Neuron (in vitro differentiated cells): ENCODE results near the gene TMEM154.

Experiments used
- H2AFZ ChIP-seq: one replicate; pipeline ENCODE4 v1.6.1; 2013; ENCODE audit warnings: low read depth, mild to moderate bottlenecking, inconsistent platforms, low read length, moderate library complexity
- H3K27me3 ChIP-seq: one replicate; pipeline ENCODE4 v1.6.1; 2013; ENCODE audit warnings: low read length; ENCODE audit not compliant: insufficient read depth
- H3K36me3 ChIP-seq: one replicate; pipeline ENCODE4 v1.6.1; 2013; ENCODE audit warnings: low read length; ENCODE audit not compliant: insufficient read depth
- H3K4me1 ChIP-seq: one replicate; pipeline ENCODE4 v1.6.1; 2013; ENCODE audit warnings: low read length; ENCODE audit not compliant: insufficient read depth
- H3K4me3 ChIP-seq: 2 replicates; pipeline ENCODE4 v1.5.1; 2013; ENCODE audit warnings: mild to moderate bottlenecking, low read length, moderate library complexity
- H3K9me3 ChIP-seq: one replicate; pipeline ENCODE4 v1.6.1; 2013; ENCODE audit warnings: low read length

Gene TMEM154, protein sequence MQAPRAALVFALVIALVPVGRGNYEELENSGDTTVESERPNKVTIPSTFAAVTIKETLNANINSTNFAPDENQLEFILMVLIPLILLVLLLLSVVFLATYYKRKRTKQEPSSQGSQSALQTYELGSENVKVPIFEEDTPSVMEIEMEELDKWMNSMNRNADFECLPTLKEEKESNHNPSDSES

DNA sequence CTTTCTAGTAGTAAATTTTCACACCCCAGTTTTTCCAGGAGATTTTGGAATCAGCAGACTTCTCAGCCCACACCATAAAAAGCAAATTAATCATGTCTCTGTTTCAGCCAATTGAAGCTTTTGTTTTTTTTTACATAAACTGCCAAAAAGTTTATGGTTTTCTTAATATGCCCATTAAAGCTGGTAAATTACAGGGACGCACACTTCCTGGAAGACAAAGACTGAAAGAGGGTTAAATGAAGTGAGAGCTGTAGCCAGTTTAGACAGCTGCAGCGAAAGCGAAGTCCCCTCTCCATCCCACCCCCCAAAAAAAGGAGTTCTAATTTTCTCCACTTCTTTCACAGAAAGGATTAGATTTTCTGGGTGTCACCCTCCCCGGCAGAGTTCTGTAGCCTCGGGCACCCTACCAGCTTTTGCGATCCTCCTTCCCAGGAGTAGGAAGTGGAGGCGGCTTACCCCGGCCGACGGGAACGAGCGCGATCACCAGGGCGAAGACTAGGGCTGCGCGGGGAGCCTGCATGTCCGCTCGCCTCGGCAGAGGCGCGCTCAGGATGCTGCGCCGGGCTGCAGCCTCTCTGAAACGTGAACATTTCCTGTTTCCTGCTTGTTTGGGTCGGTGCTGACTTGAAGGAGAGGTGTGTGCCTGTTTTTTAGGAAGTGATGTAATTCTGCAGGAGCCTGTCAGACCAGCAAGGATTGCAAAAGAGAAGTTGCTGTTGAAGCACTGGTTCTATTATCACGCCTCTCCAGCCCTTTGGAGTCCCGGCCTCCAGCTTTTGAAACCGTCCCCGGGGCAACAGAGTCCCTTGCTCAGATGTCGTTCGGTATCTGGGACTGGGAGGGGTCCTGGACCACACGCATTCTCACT is at the start of gene TMEM154:
TSS of gene TMEM154 (minus strand) at position 584 of the 868 bp plus-strand sequence. CDS start at position 520, 64 bp downstream.
- Histone ChIP-seq H3K4me1 (peaks cover 4% of the 10 kb centered on the region), H3K27me3 (peaks cover 55% of the 10 kb centered on the region), H3K36me3 (no peaks in the 10 kb centered on the region), H3K9me3 (no peaks in the 10 kb centered on the region), H3K4me3 (peak within 1 kb of the TSS; percentile 54), H2AFZ (peak within 1 kb of the TSS; percentile 88)

DNA sequence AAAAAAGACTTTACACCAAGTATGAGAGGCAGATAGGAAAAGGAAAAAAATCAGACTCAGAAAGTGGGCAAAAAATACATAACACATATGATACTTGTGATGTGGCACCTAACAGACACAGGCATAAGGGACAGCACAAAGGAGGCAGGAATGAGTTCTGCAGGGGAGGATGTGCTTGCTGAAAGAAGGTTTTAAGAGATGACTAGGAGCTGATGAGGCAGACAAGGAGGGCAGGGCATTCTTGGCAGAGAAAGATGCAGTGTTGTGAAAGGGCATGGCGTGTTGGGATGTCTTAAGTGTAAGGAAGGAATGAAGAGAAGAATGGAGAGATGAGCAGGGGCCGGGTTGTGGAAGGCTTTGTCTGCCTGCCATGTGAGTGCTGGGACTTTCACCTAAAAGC is 49.7 kb upstream of the TMEM154 start:
- Histone ChIP-seq H3K36me3 (no peaks in the 10 kb centered on the region), H3K27me3 (peaks cover 3% of the 10 kb centered on the region), H3K4me3 (no peak overlapping the region), H3K9me3 (no peaks in the 10 kb centered on the region), H2AFZ (no peak overlapping the region), H3K4me1 (peaks cover 3% of the 10 kb centered on the region)

DNA sequence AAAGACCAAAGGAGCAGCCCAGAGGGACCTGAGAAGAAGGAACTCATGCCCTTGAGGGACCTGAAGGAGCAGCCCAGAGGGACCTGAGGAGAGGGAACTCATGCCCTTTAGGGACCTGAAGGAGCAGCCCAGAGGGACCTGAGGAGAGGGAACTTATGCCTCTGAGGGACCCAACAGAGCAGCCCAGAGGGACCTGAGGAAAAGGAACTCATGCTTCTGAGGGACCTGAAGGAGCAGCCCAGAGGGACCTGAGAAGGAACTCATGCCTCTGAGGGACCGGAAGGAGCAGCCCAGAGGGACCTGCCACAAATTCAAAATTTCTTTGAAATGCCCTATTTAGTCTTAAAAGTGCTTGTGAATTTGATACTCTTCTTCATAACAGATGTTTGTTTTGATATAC is 48.5 kb upstream of the TMEM154 start:
- Histone ChIP-seq H3K36me3 (no peaks in the 10 kb centered on the region), H3K9me3 (no peaks in the 10 kb centered on the region), H3K4me1 (peaks cover 3% of the 10 kb centered on the region), H3K4me3 (no peak overlapping the region), H3K27me3 (peaks cover 3% of the 10 kb centered on the region), H2AFZ (no peak overlapping the region)

DNA sequence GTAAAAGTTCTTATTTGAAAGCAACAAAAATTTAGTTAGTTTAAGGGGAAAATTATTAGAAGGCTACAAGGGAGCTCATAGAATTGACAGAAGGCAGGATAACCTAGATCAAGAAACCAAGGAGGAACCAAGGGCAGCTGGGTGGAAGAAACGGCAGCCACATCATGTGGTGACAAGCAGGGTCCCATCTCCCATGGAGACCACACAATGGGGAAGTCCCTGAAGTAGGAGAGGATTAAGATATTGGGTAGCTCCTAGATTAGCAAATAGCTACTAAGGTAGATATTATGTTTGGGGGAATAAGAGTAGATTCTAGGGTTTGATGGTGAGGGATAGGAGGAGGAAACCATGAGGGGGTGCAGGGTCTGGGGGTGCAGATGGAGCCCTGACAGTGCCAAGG is 48.0 kb upstream of the TMEM154 start:
- H3K9me3 ChIP-seq = no peaks in the 10 kb centered on the region
- H3K4me3 ChIP-seq = no peak overlapping the region
- no peak overlapping the region for H2AFZ ChIP-seq
- H3K36me3 ChIP-seq = no peaks in the 10 kb centered on the region
- H3K27me3 ChIP-seq = peaks cover 3% of the 10 kb centered on the region
- peaks cover 3% of the 10 kb centered on the region for H3K4me1 ChIP-seq

DNA sequence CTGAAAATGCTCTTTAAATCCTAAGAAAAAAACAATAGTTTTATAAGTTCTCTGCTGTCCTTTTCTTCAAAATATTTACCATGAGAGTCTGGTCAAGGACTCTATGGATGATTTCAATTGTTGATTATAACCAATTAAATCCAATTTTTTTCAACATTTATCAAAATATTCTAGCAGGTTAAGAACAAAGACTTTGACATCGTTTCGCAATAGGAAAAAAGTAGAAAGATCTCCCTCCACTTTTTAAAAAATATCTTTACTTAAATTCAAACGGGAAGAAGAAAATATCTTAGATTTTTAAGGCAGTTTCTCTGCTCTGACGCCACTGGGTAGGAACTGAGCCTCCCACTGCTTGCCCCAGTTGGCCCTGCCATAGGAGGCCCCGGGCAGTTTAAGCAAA is 44.7 kb upstream of the TMEM154 start:
- Histone ChIP-seq H3K27me3 (no peaks in the 10 kb centered on the region), H3K4me3 (no peak overlapping the region), H3K4me1 (no peaks in the 10 kb centered on the region), H3K36me3 (no peaks in the 10 kb centered on the region), H3K9me3 (no peaks in the 10 kb centered on the region), H2AFZ (no peak overlapping the region)

DNA sequence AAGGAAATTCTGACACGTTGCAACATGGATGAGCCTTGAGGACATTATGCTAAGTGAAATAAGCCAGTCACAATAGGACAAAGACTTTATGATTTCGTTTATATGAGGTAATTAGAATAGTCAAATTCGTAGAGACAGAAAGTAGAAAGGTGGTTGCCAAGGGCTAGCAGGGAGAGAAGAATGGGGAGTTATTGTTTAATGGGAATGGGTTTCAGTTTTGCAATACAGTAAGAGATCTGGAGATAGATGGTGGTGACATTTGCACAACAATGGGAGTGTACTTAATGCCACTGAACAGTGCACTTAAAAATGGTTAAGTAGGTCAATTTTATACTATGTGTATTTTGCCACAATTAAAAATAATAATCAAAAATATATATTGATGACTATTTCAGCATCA is 43.4 kb upstream of the TMEM154 start:
- no peaks in the 10 kb centered on the region for H3K4me1 ChIP-seq
- no peaks in the 10 kb centered on the region for H3K27me3 ChIP-seq
- no peaks in the 10 kb centered on the region for H3K36me3 ChIP-seq
- H2AFZ ChIP-seq = no peak overlapping the region
- H3K9me3 ChIP-seq = no peaks in the 10 kb centered on the region
- no peak overlapping the region for H3K4me3 ChIP-seq

DNA sequence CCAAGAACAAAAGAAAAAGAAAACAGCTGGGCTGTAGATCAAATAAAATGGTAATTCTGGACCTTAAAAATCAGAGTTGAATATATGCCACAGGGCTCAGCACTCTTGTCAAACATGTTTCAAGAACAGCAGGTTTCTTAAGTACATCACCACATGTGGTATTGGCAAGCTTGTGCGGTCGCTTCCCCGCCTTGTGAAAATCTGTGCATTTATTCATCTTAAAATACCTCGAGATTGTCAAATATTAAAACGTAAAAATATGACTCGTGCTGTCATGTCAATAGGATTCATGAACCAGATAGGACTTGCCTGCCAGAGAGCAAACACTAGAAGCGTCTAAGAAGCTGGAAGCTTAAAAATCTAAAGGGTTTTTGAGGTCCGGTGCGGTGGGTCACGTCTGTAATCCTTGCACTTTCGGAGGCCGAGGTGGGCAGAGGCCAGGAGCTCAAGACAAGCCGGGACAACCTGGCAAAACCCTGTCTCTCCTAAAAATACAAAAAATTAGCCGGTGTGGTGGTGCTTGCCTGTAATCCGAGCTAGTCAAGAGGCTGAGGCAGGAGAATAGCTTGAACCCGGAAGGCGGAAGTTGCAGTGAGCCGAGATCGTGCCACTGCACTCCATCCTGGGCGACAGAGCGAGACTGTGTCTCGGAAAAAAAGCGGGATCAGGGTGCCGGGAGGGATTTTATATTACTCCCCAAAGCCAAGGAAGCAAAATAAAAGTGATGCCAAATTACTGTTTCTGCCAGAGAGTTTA is 40.2 kb upstream of the TMEM154 start:
- no peaks in the 10 kb centered on the region for H3K4me1 ChIP-seq
- no peak overlapping the region for H3K4me3 ChIP-seq
- no peaks in the 10 kb centered on the region for H3K36me3 ChIP-seq
- no peak overlapping the region for H2AFZ ChIP-seq
- H3K9me3 ChIP-seq = no peaks in the 10 kb centered on the region
- H3K27me3 ChIP-seq = no peaks in the 10 kb centered on the region

DNA sequence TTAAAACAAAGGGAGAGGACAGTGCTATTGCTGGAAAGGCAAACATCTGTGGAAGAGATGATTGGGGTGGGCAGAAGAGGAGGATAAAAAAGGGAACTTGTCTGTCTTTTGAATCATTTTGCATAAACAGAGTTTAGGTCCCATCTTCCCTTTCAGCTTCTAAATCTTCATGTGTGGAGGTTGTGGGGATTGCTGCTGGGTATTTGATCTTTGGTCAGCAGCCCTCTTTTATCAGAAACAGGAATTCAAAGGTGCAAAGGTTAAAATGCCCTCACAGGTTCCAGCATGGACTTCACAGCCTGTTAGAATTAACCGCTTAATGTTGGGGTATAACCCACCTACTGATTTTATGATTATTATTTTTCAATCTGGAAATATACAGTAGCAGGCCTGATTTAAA is 39.5 kb upstream of the TMEM154 start:
- no peak overlapping the region for H2AFZ ChIP-seq
- no peaks in the 10 kb centered on the region for H3K27me3 ChIP-seq
- peaks cover 3% of the 10 kb centered on the region for H3K9me3 ChIP-seq
- H3K4me3 ChIP-seq = no peak overlapping the region
- no peaks in the 10 kb centered on the region for H3K4me1 ChIP-seq
- H3K36me3 ChIP-seq = no peaks in the 10 kb centered on the region

DNA sequence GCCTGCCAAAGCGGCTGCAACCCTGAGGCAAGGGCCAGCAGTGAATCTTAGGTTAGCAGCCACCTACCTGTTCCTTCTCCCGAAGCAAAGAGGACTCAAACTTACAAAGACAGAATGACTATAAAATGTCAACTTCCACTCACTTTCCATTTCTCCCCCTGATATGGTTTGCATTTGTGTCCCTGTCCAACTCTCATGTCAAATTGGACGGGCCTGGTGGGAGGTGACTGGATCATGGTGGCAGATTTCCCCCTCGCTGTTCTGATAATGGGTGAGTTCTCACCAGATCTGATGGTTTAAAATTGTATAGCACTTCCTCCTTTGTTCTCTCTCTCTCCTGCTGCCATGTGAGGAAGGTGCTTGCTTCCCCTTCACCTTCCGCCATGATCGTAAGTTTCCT is 35.3 kb upstream of the TMEM154 start:
- Histone ChIP-seq H2AFZ (no peak overlapping the region), H3K36me3 (no peaks in the 10 kb centered on the region), H3K9me3 (peaks cover 3% of the 10 kb centered on the region), H3K27me3 (no peaks in the 10 kb centered on the region), H3K4me3 (no peak overlapping the region), H3K4me1 (no peaks in the 10 kb centered on the region)

DNA sequence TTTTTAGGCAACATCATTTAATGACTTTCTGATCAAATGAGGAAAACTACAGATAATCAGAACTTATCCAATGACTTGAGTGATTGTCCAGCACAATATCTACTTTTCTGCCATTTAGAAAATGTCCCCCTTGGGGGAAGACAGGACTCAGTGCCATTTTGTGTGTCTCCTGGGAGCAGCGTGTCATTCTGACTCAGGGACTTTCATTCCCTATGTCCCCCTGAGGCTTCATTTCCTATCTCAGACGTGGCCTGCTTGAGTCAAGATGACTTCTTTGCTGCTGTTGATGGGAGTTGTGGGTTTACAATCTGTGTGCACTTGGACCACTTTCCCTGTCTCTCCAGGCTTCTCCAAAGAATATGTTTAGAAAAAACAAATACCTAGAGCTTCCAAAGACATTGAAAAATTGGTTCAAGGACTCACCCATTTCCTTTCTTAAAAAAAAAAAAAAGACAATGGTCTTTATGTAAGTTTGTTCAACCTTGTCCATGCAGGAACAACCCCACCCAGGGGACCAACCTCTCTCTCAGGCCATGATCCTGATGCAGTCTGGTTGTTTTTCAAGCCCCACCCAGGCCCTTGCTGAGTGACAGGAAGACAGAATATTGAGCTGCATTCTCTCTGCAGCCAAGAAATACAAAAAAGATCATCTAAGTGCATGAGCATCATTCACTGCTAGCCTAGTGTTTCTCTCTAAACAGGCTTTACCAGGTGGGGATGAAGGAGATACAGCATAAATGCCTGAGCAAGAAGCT is 34.3 kb upstream of the TMEM154 start:
- peaks cover 3% of the 10 kb centered on the region for H3K9me3 ChIP-seq
- no peak overlapping the region for H2AFZ ChIP-seq
- H3K4me3 ChIP-seq = no peak overlapping the region
- H3K27me3 ChIP-seq = no peaks in the 10 kb centered on the region
- H3K4me1 ChIP-seq = no peaks in the 10 kb centered on the region
- no peaks in the 10 kb centered on the region for H3K36me3 ChIP-seq

DNA sequence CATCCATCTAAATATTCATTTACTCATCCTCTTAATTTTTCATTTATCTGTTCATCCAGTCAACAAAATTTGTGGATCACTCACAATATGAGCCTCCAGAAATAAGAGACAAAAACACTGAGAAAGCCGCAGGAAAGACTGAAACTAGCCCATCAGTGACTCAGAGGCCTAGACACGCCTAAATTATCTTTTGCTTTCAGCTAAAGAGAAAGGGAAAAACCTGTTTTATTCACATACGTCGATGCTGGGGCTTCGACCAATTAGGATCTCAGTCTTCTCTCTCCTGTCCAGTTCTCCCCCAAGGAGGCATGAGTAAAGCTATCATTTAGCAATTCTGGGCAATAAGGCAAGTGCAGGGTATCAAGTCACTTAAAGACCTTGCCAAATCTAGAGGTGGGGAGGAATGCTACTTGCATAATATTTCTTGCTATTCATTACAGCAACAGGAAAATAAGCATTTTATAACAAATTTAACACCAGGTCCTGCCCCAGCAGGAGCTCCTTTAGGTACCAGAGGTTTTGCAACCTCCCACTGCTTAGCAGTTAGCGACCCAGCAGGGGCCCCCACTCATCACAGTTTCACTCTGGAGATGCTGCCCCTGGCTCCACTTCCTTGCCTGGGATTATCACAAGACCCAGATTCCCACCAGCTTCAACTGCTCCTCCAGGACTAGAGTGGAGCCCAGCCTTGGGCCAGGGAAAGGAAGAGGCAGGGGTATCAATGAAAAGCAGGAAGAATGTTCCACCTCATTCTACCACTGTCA is 30.1 kb upstream of the TMEM154 start:
- Histone ChIP-seq H3K9me3 (peaks cover 3% of the 10 kb centered on the region), H3K4me3 (no peak overlapping the region), H3K27me3 (no peaks in the 10 kb centered on the region), H3K4me1 (no peaks in the 10 kb centered on the region), H3K36me3 (no peaks in the 10 kb centered on the region), H2AFZ (no peak overlapping the region)

DNA sequence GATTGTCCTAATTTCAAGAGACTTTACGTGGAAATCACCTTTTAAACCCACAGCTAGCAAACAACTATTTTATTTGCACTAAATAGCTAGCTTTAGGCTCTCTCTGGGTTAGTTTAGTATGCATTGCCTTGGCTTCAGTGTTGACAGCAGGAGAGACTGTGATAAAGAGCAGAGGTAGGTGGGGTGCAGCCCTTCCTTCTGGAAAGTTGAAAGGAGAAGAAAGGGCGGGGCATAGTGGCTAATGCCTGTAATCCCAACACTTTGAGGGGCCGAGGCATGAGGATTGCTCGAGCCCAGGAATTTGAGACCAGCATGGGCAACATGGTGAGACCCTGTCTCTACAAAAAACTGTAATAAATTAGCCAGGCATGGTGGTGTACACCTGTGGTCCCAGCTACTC is 29.0 kb upstream of the TMEM154 start:
- no peak overlapping the region for H2AFZ ChIP-seq
- H3K27me3 ChIP-seq = no peaks in the 10 kb centered on the region
- H3K4me3 ChIP-seq = no peak overlapping the region
- H3K36me3 ChIP-seq = no peaks in the 10 kb centered on the region
- no peaks in the 10 kb centered on the region for H3K9me3 ChIP-seq
- no peaks in the 10 kb centered on the region for H3K4me1 ChIP-seq
